K562 (cell line): ENCODE measurements around the gene OCA2.
"Not testable (repeated sequence)": the region's sequence is repeated elsewhere in the genome, so short reads cannot be mapped to it uniquely, and the experiment has no call there.

Source experiments
- BHLHE40 ChIP-seq: IDR thresholded peaks from 2 replicates; pipeline ENCODE4 v1.6.1; 2011; ENCODE audit warnings: low read length, improper control_type of control experiment
- E2F4 ChIP-seq: sonication (generic); formaldehyde crosslinking; IDR thresholded peaks from 2 replicates; pipeline ENCODE4 v1.8.0; 2022; ENCODE audit warnings: mild to moderate bottlenecking, low read depth, missing genetic modification reagents
- JUN ChIP-seq, 2 experiments: sonication (generic) in 1 of 2; formaldehyde crosslinking in 1 of 2; IDR thresholded peaks; 2 replicates each; pipeline versions ENCODE4 v1.6.1 to v1.8.0; 2012 to 2022; ENCODE audit warnings: borderline replicate concordance in 2 of 2, mild to moderate bottlenecking in 2 of 2, improper control_type of control experiment in 1 of 2, low read depth in 1 of 2, low read length in 1 of 2, missing genetic modification reagents in 1 of 2
- MXI1 ChIP-seq: IDR thresholded peaks from 2 replicates; pipeline ENCODE4 v1.6.1; 2011; ENCODE audit warnings: low read depth, mild to moderate bottlenecking, improper control_type of control experiment, low read length
- PHB2 ChIP-seq: fragments of 450-650 bp; IDR thresholded peaks from 2 replicates; pipeline ENCODE4 v1.6.1; 2017; ENCODE audit warnings: low read depth
- SNAPC5 ChIP-seq: fragments of 250-450 bp; sonication (Bioruptor Pico); IDR thresholded peaks from 2 replicates; pipeline ENCODE4 v1.8.0; 2021; ENCODE audit warnings: moderate library complexity, mild to moderate bottlenecking, inconsistent platforms
- TEAD1 ChIP-seq, 2 experiments: fragments of 450-650 bp in 1 of 2; sonication (generic) in 1 of 2; formaldehyde crosslinking; IDR thresholded peaks; 2 replicates each; pipeline versions ENCODE4 v1.4.0 to v1.8.0; 2020 to 2022; ENCODE audit warnings: mild to moderate bottlenecking in 2 of 2, missing genetic modification reagents in 1 of 2
- ZNF311 ChIP-seq: fragments of 250-450 bp; sonication (Bioruptor Pico); IDR thresholded peaks from 2 replicates; pipeline ENCODE4 v1.4.0; 2020; ENCODE audit warnings: mild to moderate bottlenecking, moderate library complexity
- TF ChIP-seq, protein P1 (sequence below): fragments of 250-450 bp; sonication (Bioruptor Pico); IDR thresholded peaks from 2 replicates; pipeline ENCODE4 v1.8.0; 2021; ENCODE audit warnings: moderate library complexity, mild to moderate bottlenecking, inconsistent platforms
- TF ChIP-seq, protein P2 (sequence below), 2 experiments: fragments of 450-650 bp; formaldehyde crosslinking in 1 of 2; IDR thresholded peaks; 2 replicates each; pipeline versions ENCODE4 v1.4.0 to v1.6.1; 2014 to 2020; ENCODE audit warnings: mild to moderate bottlenecking in 2 of 2, borderline replicate concordance in 1 of 2, low read depth in 1 of 2
- TF ChIP-seq, protein P3 (sequence below): fragments of 450-650 bp; IDR thresholded peaks from 2 replicates; pipeline ENCODE4 v1.6.1; 2016; ENCODE audit warnings: borderline replicate concordance

DNA sequence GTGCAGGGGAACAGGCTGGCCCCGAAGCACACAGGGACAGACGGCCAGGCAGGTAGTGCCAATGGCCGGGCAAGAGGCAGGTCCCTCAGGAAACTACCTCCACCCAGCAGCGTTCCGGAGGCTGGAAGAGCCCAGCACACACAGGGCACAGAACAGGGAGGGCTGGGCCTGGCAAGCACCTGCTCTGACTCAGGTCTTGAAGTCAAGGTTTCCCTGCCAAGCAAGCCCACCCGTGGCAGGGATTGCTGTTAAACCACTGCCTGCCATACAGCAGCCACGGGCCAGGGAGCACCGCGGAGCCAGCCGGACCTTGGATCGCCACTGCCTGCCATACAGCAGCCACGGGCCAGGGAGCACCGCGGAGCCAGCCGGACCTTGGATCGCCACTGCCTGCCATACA lies 22.5 kb upstream of the OCA2 start:
- not testable (repeated sequence) for TF ChIP-seq BHLHE40; PHB2; MXI1; ZNF311 (CRISPR knock-in tag); TEAD1 (CRISPR knock-in tag; IDR thresholded peaks at IDR 0.05); E2F4 (CRISPR knock-in tag); SNAPC5 (CRISPR knock-in tag); JUN (IDR thresholded peaks at IDR 0.05; ENCODE audit: borderline replicate concordance, low read depth, low read length); JUN (CRISPR knock-in tag; IDR thresholded peaks at IDR 0.05; ENCODE audit: borderline replicate concordance)
- TF ChIP-seq, protein P1, sequence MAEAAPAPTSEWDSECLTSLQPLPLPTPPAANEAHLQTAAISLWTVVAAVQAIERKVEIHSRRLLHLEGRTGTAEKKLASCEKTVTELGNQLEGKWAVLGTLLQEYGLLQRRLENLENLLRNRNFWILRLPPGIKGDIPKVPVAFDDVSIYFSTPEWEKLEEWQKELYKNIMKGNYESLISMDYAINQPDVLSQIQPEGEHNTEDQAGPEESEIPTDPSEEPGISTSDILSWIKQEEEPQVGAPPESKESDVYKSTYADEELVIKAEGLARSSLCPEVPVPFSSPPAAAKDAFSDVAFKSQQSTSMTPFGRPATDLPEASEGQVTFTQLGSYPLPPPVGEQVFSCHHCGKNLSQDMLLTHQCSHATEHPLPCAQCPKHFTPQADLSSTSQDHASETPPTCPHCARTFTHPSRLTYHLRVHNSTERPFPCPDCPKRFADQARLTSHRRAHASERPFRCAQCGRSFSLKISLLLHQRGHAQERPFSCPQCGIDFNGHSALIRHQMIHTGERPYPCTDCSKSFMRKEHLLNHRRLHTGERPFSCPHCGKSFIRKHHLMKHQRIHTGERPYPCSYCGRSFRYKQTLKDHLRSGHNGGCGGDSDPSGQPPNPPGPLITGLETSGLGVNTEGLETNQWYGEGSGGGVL (CRISPR knock-in tag), result not testable (repeated sequence)
- TF ChIP-seq, protein P2, sequence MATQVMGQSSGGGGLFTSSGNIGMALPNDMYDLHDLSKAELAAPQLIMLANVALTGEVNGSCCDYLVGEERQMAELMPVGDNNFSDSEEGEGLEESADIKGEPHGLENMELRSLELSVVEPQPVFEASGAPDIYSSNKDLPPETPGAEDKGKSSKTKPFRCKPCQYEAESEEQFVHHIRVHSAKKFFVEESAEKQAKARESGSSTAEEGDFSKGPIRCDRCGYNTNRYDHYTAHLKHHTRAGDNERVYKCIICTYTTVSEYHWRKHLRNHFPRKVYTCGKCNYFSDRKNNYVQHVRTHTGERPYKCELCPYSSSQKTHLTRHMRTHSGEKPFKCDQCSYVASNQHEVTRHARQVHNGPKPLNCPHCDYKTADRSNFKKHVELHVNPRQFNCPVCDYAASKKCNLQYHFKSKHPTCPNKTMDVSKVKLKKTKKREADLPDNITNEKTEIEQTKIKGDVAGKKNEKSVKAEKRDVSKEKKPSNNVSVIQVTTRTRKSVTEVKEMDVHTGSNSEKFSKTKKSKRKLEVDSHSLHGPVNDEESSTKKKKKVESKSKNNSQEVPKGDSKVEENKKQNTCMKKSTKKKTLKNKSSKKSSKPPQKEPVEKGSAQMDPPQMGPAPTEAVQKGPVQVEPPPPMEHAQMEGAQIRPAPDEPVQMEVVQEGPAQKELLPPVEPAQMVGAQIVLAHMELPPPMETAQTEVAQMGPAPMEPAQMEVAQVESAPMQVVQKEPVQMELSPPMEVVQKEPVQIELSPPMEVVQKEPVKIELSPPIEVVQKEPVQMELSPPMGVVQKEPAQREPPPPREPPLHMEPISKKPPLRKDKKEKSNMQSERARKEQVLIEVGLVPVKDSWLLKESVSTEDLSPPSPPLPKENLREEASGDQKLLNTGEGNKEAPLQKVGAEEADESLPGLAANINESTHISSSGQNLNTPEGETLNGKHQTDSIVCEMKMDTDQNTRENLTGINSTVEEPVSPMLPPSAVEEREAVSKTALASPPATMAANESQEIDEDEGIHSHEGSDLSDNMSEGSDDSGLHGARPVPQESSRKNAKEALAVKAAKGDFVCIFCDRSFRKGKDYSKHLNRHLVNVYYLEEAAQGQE (IDR thresholded peaks at IDR 0.05; ENCODE audit: borderline replicate concordance), result not testable (repeated sequence)
- TF ChIP-seq, protein P2 (CRISPR knock-in tag; IDR thresholded peaks at IDR 0.05; ENCODE audit: low read depth), result not testable (repeated sequence)
- TF ChIP-seq, protein P3, sequence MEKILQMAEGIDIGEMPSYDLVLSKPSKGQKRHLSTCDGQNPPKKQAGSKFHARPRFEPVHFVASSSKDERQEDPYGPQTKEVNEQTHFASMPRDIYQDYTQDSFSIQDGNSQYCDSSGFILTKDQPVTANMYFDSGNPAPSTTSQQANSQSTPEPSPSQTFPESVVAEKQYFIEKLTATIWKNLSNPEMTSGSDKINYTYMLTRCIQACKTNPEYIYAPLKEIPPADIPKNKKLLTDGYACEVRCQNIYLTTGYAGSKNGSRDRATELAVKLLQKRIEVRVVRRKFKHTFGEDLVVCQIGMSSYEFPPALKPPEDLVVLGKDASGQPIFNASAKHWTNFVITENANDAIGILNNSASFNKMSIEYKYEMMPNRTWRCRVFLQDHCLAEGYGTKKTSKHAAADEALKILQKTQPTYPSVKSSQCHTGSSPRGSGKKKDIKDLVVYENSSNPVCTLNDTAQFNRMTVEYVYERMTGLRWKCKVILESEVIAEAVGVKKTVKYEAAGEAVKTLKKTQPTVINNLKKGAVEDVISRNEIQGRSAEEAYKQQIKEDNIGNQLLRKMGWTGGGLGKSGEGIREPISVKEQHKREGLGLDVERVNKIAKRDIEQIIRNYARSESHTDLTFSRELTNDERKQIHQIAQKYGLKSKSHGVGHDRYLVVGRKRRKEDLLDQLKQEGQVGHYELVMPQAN, result not testable (repeated sequence)
